GM12878 (cell line): Measurements from ENCODE around the gene PSPN. TPM values are rescaled to one million over a fixed set of nuclear protein-coding genes. Genes with fewer than 3 reads are reported as not detected.

Experiments
- ATAC-seq: fragments of 200-7000 bp; cut with Tn5 transposase; 3 replicates; pipeline ENCODE4 v1.9.1; 2020; ENCODE audit warnings: mild to moderate bottlenecking, moderate library complexity
- BruUV-seq: library from RNA; stranded (reverse); fragments of 400-500 nt; replicated peaks from 2 replicates; lab custom pipeline; 2021; lab: Mats Ljungman, UMichigan
- CTCF ChIA-PET: fragments of 300-600 bp; sonication (Branson Sonifier 250); formaldehyde crosslinking; extraction: SDS; loops from one replicate; lab custom pipeline; 2021; ENCODE audit warnings: inconsistent platforms; lab: Yijun Ruan, JAX
- POLR2A ChIA-PET: fragments of 350-600 bp; formaldehyde crosslinking; extraction: SDS; loops from one replicate; lab custom pipeline; 2021; ENCODE audit warnings: inconsistent platforms; lab: Charles Lee
- RAD21 ChIA-PET: fragments of 300-600 bp; sonication (Branson Sonifier 250); formaldehyde crosslinking; loops from one replicate; lab custom pipeline; 2023; ENCODE audit warnings: antibody characterized with exemption; ENCODE audit not compliant: unreplicated experiment; lab: Charles Lee
- SMC1A ChIA-PET: fragments of 300-600 bp; sonication (Branson Sonifier 250); formaldehyde crosslinking; loops from one replicate; lab custom pipeline; 2023; ENCODE audit not compliant: unreplicated experiment, uncharacterized antibody; lab: Charles Lee
- DNase-seq: peaks from one replicate; pipeline ENCODE4 v3.0.0-alpha.2; 2011; ENCODE audit warnings: low read depth, low spot score
- FAIRE-seq: peaks from 3 replicates; lab custom pipeline; 2011; peaks lifted over from hg19 to GRCh38; lab: Jason Lieb, UNC
- H2AFZ ChIP-seq: 2 replicates; pipeline ENCODE4 v1.6.0; 2011; ENCODE audit warnings: low read depth, low read length, control low read depth; ENCODE audit not compliant: control insufficient read depth
- H3K27ac ChIP-seq: 2 replicates; pipeline ENCODE4 v1.5.1; 2011; ENCODE audit warnings: control low read depth; ENCODE audit not compliant: control insufficient read depth, insufficient read depth
- H3K27me3 ChIP-seq, 2 experiments: replicated peaks in 1 of 2; 2 replicates each; pipeline versions ENCODE4 v1.6.0 to v1.6.1; 2011; ENCODE audit warnings: low read length in 1 of 2; ENCODE audit not compliant: control insufficient read depth in 2 of 2, insufficient read depth in 2 of 2
- H3K36me3 ChIP-seq, 2 experiments: 2 replicates each; pipeline ENCODE4 v1.5.1; 2011; ENCODE audit warnings: low read length in 1 of 2; ENCODE audit not compliant: control insufficient read depth in 2 of 2, insufficient read depth in 2 of 2
- H3K4me1 ChIP-seq: 2 replicates; pipeline ENCODE4 v1.6.1; 2011; ENCODE audit warnings: mild to moderate bottlenecking, low read length, moderate library complexity, mixed read lengths; ENCODE audit not compliant: control insufficient read depth, insufficient read depth
- H3K4me2 ChIP-seq: 2 replicates; pipeline ENCODE4 v1.6.0; 2011; ENCODE audit warnings: control low read depth; ENCODE audit not compliant: control insufficient read depth, insufficient read depth
- H3K4me3 ChIP-seq: fragments of 200-600 bp; sonication (generic); 2 replicates; pipeline ENCODE4 v1.5.1; 2016
- H3K79me2 ChIP-seq: 2 replicates; pipeline ENCODE4 v1.6.0; 2011; ENCODE audit warnings: low read length; ENCODE audit not compliant: control insufficient read depth, insufficient read depth
- H3K9ac ChIP-seq: 2 replicates; pipeline ENCODE4 v1.8.0; 2011; ENCODE audit warnings: low read length, control low read depth, mixed read lengths; ENCODE audit not compliant: control insufficient read depth, insufficient read depth
- H3K9me3 ChIP-seq: replicated peaks from 3 replicates; pipeline ENCODE4 v1.5.1; 2011; ENCODE audit warnings: mild to moderate bottlenecking, low read length; ENCODE audit not compliant: control insufficient read depth, insufficient read depth
- H4K20me1 ChIP-seq: 2 replicates; pipeline ENCODE4 v1.6.0; 2011; ENCODE audit not compliant: control insufficient read depth, insufficient read depth
- BMI1 ChIP-seq: fragments of 450-650 bp; IDR thresholded peaks from 2 replicates; pipeline ENCODE4 v1.6.1; 2016; ENCODE audit warnings: mild to moderate bottlenecking, moderate library complexity, borderline replicate concordance
- CHD4 ChIP-seq: fragments of 200-600 bp; sonication (generic); IDR thresholded peaks from 2 replicates; pipeline ENCODE4 v1.6.1; 2016; ENCODE audit warnings: mild to moderate bottlenecking
- CTCF ChIP-seq, 3 experiments: IDR thresholded peaks in 2 of 3; conservative IDR thresholded peaks in 1 of 3; 2 replicates each; pipeline ENCODE4 v1.5.1; 2011; ENCODE audit warnings: low read depth in 3 of 3, low read length in 3 of 3, mild to moderate bottlenecking in 3 of 3, control low read depth in 2 of 3, moderate library complexity in 2 of 3, inconsistent platforms in 1 of 3, mixed read lengths in 1 of 3; ENCODE audit not compliant: control insufficient read depth in 2 of 3, insufficient read depth in 1 of 3; ENCODE audit errors: extremely low read depth in 1 of 3
- IRF4 ChIP-seq: IDR thresholded peaks from 2 replicates; pipeline ENCODE4 v1.6.1; 2011; ENCODE audit warnings: low read depth, low read length
- JUNB ChIP-seq: IDR thresholded peaks from 2 replicates; pipeline ENCODE4 v1.6.1; 2016; ENCODE audit warnings: antibody characterized with exemption, mild to moderate bottlenecking
- RELB ChIP-seq: fragments of 450-650 bp; IDR thresholded peaks from 2 replicates; pipeline ENCODE4 v1.6.1; 2017; ENCODE audit warnings: low read depth, mild to moderate bottlenecking, moderate library complexity
- SPI1 ChIP-seq: IDR thresholded peaks from 2 replicates; pipeline ENCODE4 v1.6.1; 2011; ENCODE audit warnings: low read depth, mild to moderate bottlenecking, low read length, moderate library complexity, borderline replicate concordance; ENCODE audit not compliant: insufficient read depth
- ZNF24 ChIP-seq: fragments of 450-650 bp; IDR thresholded peaks from 2 replicates; pipeline ENCODE4 v1.6.1; 2017; ENCODE audit warnings: antibody characterized with exemption, mild to moderate bottlenecking
- WGBS: methylation state at CpG from one replicate; pipeline ENCODE4 v1.1.6; 2016; ENCODE audit warnings: low lambda C conversion rate; ENCODE audit not compliant: insufficient replicate concordance, insufficient coverage; ENCODE audit errors: missing lambda C conversion rate; 5-methylcytosine and 5-hydroxymethylcytosine counted together
- in situ Hi-C: fragments of 300-500 bp; cut with MboI; formaldehyde crosslinking; loops from 9 replicates; pipeline ENCODE4 v1.14.3; 2018; ENCODE audit warnings: mixed read lengths
- intact Hi-C: fragments of 100-400 bp; cut with micrococcal nuclease; formaldehyde crosslinking; loops from one replicate; pipeline ENCODE4 v1.14.2; 2022; ENCODE audit not compliant: unreplicated experiment
- polyA plus RNA-seq, 11 experiments: library from polyadenylated mRNA; depleted of rRNA in 4 of 11; unstranded in 6 of 11; stranded (reverse) in 5 of 11; fragments of >200 nt; fragmentation: Nextera tagmentation in 4 of 11; fragmentation: Illumina TruSeq in 1 of 11; extraction: Ambion mirVana in 4 of 11; extraction: Trizol in 1 of 11; gene quantifications; 1 replicate in 1 of 11; 2 replicates in 10 of 11; pipeline versions ENCODE4 v1.2.1 to v1.2.3, GENCODE V29; 2011 to 2016; ENCODE audit warnings: inconsistent platforms in 2 of 11, missing spikeins in 2 of 11, low read depth in 1 of 11
- total RNA-seq, 4 experiments: library from RNA; depleted of rRNA in 3 of 4; stranded (reverse); fragments of >200 nt in 3 of 4; fragmentation: Illumina TruSeq in 1 of 4; extraction: Trizol in 1 of 4; gene quantifications; 2 replicates each; pipeline versions ENCODE4 v1.2.1 to v1.2.3, GENCODE V29; 2013 to 2021

The PSPN gene
- total and polyA plus RNA-seq, 10 of the 15 experiments (the other 5 are each of a cell fraction or from before 2014, with no cell fraction given), result 0.27 to 1.2 (median 0.66) TPM

- POLR2A ChIA-PET, result interaction anchor here (1.7 kb wide), 1 partner anchor 30 kb away, joined by 5 read pairs; the partner anchor contains the start of gene KHSRP
- no peak for FAIRE-seq
Measured at GRCh38 chr19:6394831-6395230, 19.1 kb upstream of the PSPN start.

More at GRCh38 chr19:6394831-6395230, 19.1 kb upstream of the PSPN start:
- Histone ChIP-seq H3K4me3 (no peak overlapping the region), H4K20me1 (no peaks in the 10 kb centered on the region), H3K4me2 (no peak overlapping the region), H3K36me3 (peaks cover 0 to 10% of the 10 kb centered on the region in 2 experiments; a peak in 1 of 4 replicates), H2AFZ (no peak overlapping the region), H3K27ac (no peak overlapping the region), H3K9ac (no peak overlapping the region), H3K27me3 (no peaks in the 10 kb centered on the region), H3K4me1 (peaks cover 11% of the 10 kb centered on the region), H3K9me3 (no peaks in the 10 kb centered on the region), H3K79me2 (peaks cover 22% of the 10 kb centered on the region)
- RAD21 ChIA-PET, result interaction anchor here (1.2 kb wide), 1 partner anchor 22 kb away, joined by 3 read pairs; the partner anchor contains the start of gene ALKBH7
- in situ Hi-C loops (no loop called here), intact Hi-C loops (loop anchor here (10.0 kb wide), 1 partner anchor 110 kb away; the partner anchor contains the start of gene TUBB4A)
- SMC1A ChIA-PET, result interaction anchor here (1.5 kb wide), 1 partner anchor 9 kb away, joined by 3 read pairs; no protein-coding TSS in a partner anchor
- DNase-seq (no peak), ATAC-seq (no peak)
- CTCF ChIA-PET, result no interaction called here
- no TSS peak for BruUV-seq
- TF ChIP-seq IRF4 (no peak), CTCF (IDR thresholded peaks at IDR 0.05 in 2 of 3, conservative IDR thresholded peaks at IDR 0.05 in 1 of 3; ENCODE audit: control insufficient read depth in 2 of 3, extremely low read depth in 1 of 3, insufficient read depth in 1 of 3, low read depth in 3 of 3, low read length in 3 of 3) (no peak), JUNB (no peak), ZNF24 (no peak), CHD4 (no peak), RELB (no peak), BMI1 (no peak), SPI1 (no peak)
- 71% methylated on average over 3 of the region's 3 CpGs for WGBS
